Pancreas (tissue), 10 donors: ENCODE measurements around the gene ATP8A2. TPM values are rescaled to one million over a fixed set of nuclear protein-coding genes. Genes with fewer than 3 reads are reported as not detected.

Source experiments
- ATAC-seq, 4 donors: fragments of 200-7000 bp; cut with Tn5 transposase; one replicate each; pipeline versions ENCODE4 v1.8.0 to v1.9.1; 2020; ENCODE audit warnings: mild to moderate bottlenecking in 4 of 4, moderate library complexity in 4 of 4
- DNase-seq, 6 donors: peaks; one replicate each; pipeline ENCODE4 v3.0.0-alpha.2; 2020
- FAIRE-seq: peaks from 2 replicates; lab custom pipeline; 2012; peaks lifted over from hg19 to GRCh38; lab: Jason Lieb, UNC
- H3K27ac ChIP-seq, 4 donors: fragments of 200-600 bp; sonication (generic); 1 replicate in 3 of 4; 2 replicates in 1 of 4; pipeline versions ENCODE4 v1.5.0 to v1.8.0; 2020
- H3K27me3 ChIP-seq, 4 donors: fragments of 200-600 bp; one replicate each; pipeline ENCODE4 v1.8.0; 2021
- H3K36me3 ChIP-seq, 3 donors: fragments of 200-600 bp; sonication (generic) in 1 of 3; one replicate each; pipeline versions ENCODE4 v1.5.0 to v1.8.0; 2020 to 2021
- H3K4me1 ChIP-seq, 3 donors: fragments of 200-600 bp; one replicate each; pipeline ENCODE4 v1.8.0; 2021
- H3K4me3 ChIP-seq, 4 donors: fragments of 200-600 bp; sonication (generic) in 2 of 4; one replicate each; pipeline versions ENCODE4 v1.5.0 to v1.8.0; 2020 to 2021
- H3K9me3 ChIP-seq, 4 donors: fragments of 200-600 bp; one replicate each; pipeline ENCODE4 v1.8.0; 2021
- CTCF ChIP-seq, 4 donors: fragments of 200-600 bp; sonication (generic) in 3 of 4; IDR thresholded peaks; one replicate each; pipeline versions ENCODE4 v1.5.0 to v1.8.0; 2021; ENCODE audit warnings: antibody characterized with exemption in 4 of 4
- WGBS, 2 donors: extraction: QIAGEN DNeasy Blood & Tissue Kit; methylation state at CpG; one replicate each; pipeline ENCODE4 v1.1.7; 2013; 5-methylcytosine and 5-hydroxymethylcytosine counted together
- intact Hi-C, 3 donors: fragments of 100-400 bp; cut with DNase I; formaldehyde crosslinking; loops; one replicate each; pipeline versions ENCODE4 v1.11.1 to v1.14.2; 2022
- polyA plus RNA-seq, 2 donors: library from polyadenylated mRNA; stranded (reverse); fragments of 200-250 nt; gene quantifications; one replicate each; pipeline ENCODE4 v1.2.3, GENCODE V29; 2013
- total RNA-seq, 6 donors: library from RNA; stranded (reverse); fragmentation: NEBNext Ultra II Directional in 4 of 6; extraction: Animal tissue kit (Norgen Biotek cat#: 25700) in 4 of 6; gene quantifications; one replicate each; pipeline versions ENCODE4 v1.2.1 to v1.2.4, GENCODE V29; 2021 to 2023
- donor health status: healthy with polysubstance abuse.
- donor health status: DM: no; HTN: no; CAD: no; lungs with moderate emphysema.
- donor health status: DM: no; HTN: no; CAD: no.
- donor health status: control.
- donor health status: control.
- donor health status: Bipolar disorder and iron deficiency.
- donor health status: DM: yes; HTN: yes; CAD: no.
- donor health status: DM: no; HTN: no; CAD: no.
- donor health status: DM: no; HTN: no; CAD: no.
- donor health status: DM: yes; HTN: yes; CAD: no.

Gene ATP8A2
- total and polyA plus RNA-seq, 8 donors, result 0.04 to 0.28 (median 0.14) TPM

- H3K4me3 ChIP-seq, result no peak overlapping the region
- WGBS, 2 donors, result 74 to 86% methylated on average over 1 of the region's 1 CpG
- H3K27ac ChIP-seq, result no peak overlapping the region
- H3K36me3 ChIP-seq, result no peaks in the 10 kb centered on the region
- FAIRE-seq, result no peak
- intact Hi-C loops, result no loop called here
- no peak for ATAC-seq
- no peak for DNase-seq
- no peak for TF ChIP-seq CTCF (IDR thresholded peaks at IDR 0.05)
- no peaks in the 10 kb centered on the region for H3K9me3 ChIP-seq
- no peaks in the 10 kb centered on the region for H3K4me1 ChIP-seq
- no peaks in the 10 kb centered on the region for H3K27me3 ChIP-seq
Observed at GRCh38 chr13:25795277-25795676, 423.5 kb downstream of the ATP8A2 start.

GRCh38 chr13:25796474-25796873 is 424.7 kb downstream of the ATP8A2 start:
- intact Hi-C loops, result no loop called here
- H3K9me3 ChIP-seq, result no peaks in the 10 kb centered on the region
- DNase-seq (no peak), FAIRE-seq (no peak), ATAC-seq (no peak)
- WGBS, 2 donors, result 89 to 96% methylated on average over 1 of the region's 1 CpG
- H3K27me3 ChIP-seq, result no peaks in the 10 kb centered on the region
- no peak overlapping the region for H3K4me3 ChIP-seq
- TF ChIP-seq CTCF (IDR thresholded peaks at IDR 0.05), result no peak
- no peaks in the 10 kb centered on the region for H3K4me1 ChIP-seq
- H3K36me3 ChIP-seq, result no peaks in the 10 kb centered on the region
- no peak overlapping the region for H3K27ac ChIP-seq

- 29 to 32% methylated on average over 3 of the region's 3 CpGs for WGBS, 2 donors
- H3K9me3 ChIP-seq, result no peaks in the 10 kb centered on the region
- H3K27ac ChIP-seq, result no peak overlapping the region
- no peak overlapping the region for H3K4me3 ChIP-seq
- intact Hi-C loops, result no loop called here
- no peaks in the 10 kb centered on the region for H3K4me1 ChIP-seq
- TF ChIP-seq CTCF (IDR thresholded peaks at IDR 0.05), result no peak
- ATAC-seq (no peak), DNase-seq (no peak), FAIRE-seq (no peak)
- no peaks in the 10 kb centered on the region for H3K36me3 ChIP-seq
- no peaks in the 10 kb centered on the region for H3K27me3 ChIP-seq
Observed at GRCh38 chr13:25798998-25799397, 427.2 kb downstream of the ATP8A2 start.

- no peak for FAIRE-seq
- 92 to 93% methylated on average over 3 of the region's 3 CpGs for WGBS, 2 donors
- no peak overlapping the region for H3K27ac ChIP-seq
- H3K27me3 ChIP-seq, result no peaks in the 10 kb centered on the region
- H3K36me3 ChIP-seq, result no peaks in the 10 kb centered on the region
- TF ChIP-seq CTCF (IDR thresholded peaks at IDR 0.05), result no peak
- DNase-seq, result no peak
- no peak overlapping the region for H3K4me3 ChIP-seq
- intact Hi-C loops, result no loop called here
- H3K4me1 ChIP-seq, result no peaks in the 10 kb centered on the region
- ATAC-seq, result no peak
- H3K9me3 ChIP-seq, result no peaks in the 10 kb centered on the region
Observed at GRCh38 chr13:25800523-25800922, 428.7 kb downstream of the ATP8A2 start.

GRCh38 chr13:25802579-25802978 is 430.8 kb downstream of the ATP8A2 start:
- FAIRE-seq (no peak), DNase-seq (no peak), ATAC-seq (no peak)
- 61 to 65% methylated on average over 3 of the region's 3 CpGs for WGBS, 2 donors
- TF ChIP-seq CTCF (IDR thresholded peaks at IDR 0.05), result no peak
- H3K27me3 ChIP-seq, result no peaks in the 10 kb centered on the region
- H3K36me3 ChIP-seq, result no peaks in the 10 kb centered on the region
- H3K4me1 ChIP-seq, result no peaks in the 10 kb centered on the region
- no peak overlapping the region for H3K27ac ChIP-seq
- H3K4me3 ChIP-seq, result no peak overlapping the region
- intact Hi-C loops, result no loop called here
- H3K9me3 ChIP-seq, result no peaks in the 10 kb centered on the region
